A549 (cell line): ENCODE results near the gene PPME1. TPM values are rescaled to one million over a fixed set of nuclear protein-coding genes. Genes with fewer than 3 reads are reported as not detected.

Source experiments
- ATAC-seq, 2 experiments: fragments of 200-7000 bp in 1 of 2; fragments of >200 bp in 1 of 2; cut with Nextera tagmentation in 1 of 2; cut with Tn5 transposase in 1 of 2; 3 replicates each; pipeline versions ENCODE4 v1.8.0 to v1.9.1; 2018 to 2020; ENCODE audit warnings: mild to moderate bottlenecking in 1 of 2, moderate library complexity in 1 of 2
- CTCF ChIA-PET: fragments of 300-600 bp; sonication (Branson Sonifier 250); formaldehyde crosslinking; extraction: SDS; loops from one replicate; lab custom pipeline; 2021; ENCODE audit warnings: antibody characterized with exemption, inconsistent platforms; lab: Yijun Ruan, JAX
- POLR2A ChIA-PET: fragments of 350-600 bp; formaldehyde crosslinking; extraction: SDS; loops from one replicate; lab custom pipeline; 2021; ENCODE audit warnings: antibody characterized with exemption, inconsistent platforms; lab: Yijun Ruan, JAX
- DNase-seq, 2 experiments: peaks; one replicate each; pipeline versions ENCODE4 v3.0.0 to v3.0.0-alpha.2; 2011 to 2016; ENCODE audit warnings: low read depth in 1 of 2, low spot score in 1 of 2
- FAIRE-seq: peaks from 2 replicates; lab custom pipeline; 2011; peaks lifted over from hg19 to GRCh38; lab: Jason Lieb, UNC
- H3K27ac ChIP-seq, 2 experiments: fragments of >200 bp; sonication (Bioruptor Twin); formaldehyde crosslinking; 3 replicates each; pipeline ENCODE4 v1.5.1; 2016 to 2017
- H3K4me1 ChIP-seq: fragments of >200 bp; sonication (Bioruptor Twin); formaldehyde crosslinking; 3 replicates; pipeline ENCODE4 v1.6.1; 2016
- H3K4me2 ChIP-seq: fragments of >200 bp; sonication (Bioruptor Twin); formaldehyde crosslinking; 3 replicates; pipeline ENCODE4 v1.6.1; 2016
- H3K4me3 ChIP-seq: fragments of >200 bp; sonication (Bioruptor Twin); formaldehyde crosslinking; 3 replicates; pipeline ENCODE4 v1.5.1; 2016
- H3K9me3 ChIP-seq: fragments of >200 bp; sonication (Bioruptor Twin); formaldehyde crosslinking; 3 replicates; pipeline ENCODE4 v1.6.1; 2016
- CHD2 ChIP-seq: fragments of 150-350 bp; IDR thresholded peaks from 2 replicates; pipeline ENCODE4 v1.6.1; 2014; ENCODE audit warnings: low read length; ENCODE audit not compliant: partially characterized antibody
- EHF ChIP-seq: fragments of 250-450 bp; sonication (Bioruptor Pico); IDR thresholded peaks from 2 replicates; pipeline ENCODE4 v1.5.0; 2020; ENCODE audit warnings: mild to moderate bottlenecking
- FOXS1 ChIP-seq: fragments of 250-450 bp; sonication (Bioruptor Pico); IDR thresholded peaks from 2 replicates; pipeline ENCODE4 v1.5.0; 2020; ENCODE audit warnings: mild to moderate bottlenecking, moderate library complexity
- GATA3 ChIP-seq: IDR thresholded peaks from 2 replicates; pipeline ENCODE4 v1.6.1; 2012; ENCODE audit warnings: borderline replicate concordance
- HOXB13 ChIP-seq: fragments of 250-450 bp; sonication (Bioruptor Pico); IDR thresholded peaks from 2 replicates; pipeline ENCODE4 v1.5.0; 2020; ENCODE audit warnings: low read depth, mild to moderate bottlenecking, moderate library complexity
- JUN ChIP-seq, 2 experiments: fragments of >200 bp; sonication (Bioruptor Twin); formaldehyde crosslinking; IDR thresholded peaks; 2 replicates in 1 of 2; 3 replicates in 1 of 2; pipeline ENCODE4 v1.6.1; 2016 to 2017
- MAFK ChIP-seq: fragments of 450-650 bp; IDR thresholded peaks from 2 replicates; pipeline ENCODE4 v1.6.1; 2014; ENCODE audit not compliant: partially characterized antibody
- NPAS2 ChIP-seq: fragments of 250-450 bp; sonication (Bioruptor Pico); IDR thresholded peaks from 2 replicates; pipeline ENCODE4 v1.8.0; 2022; ENCODE audit warnings: mild to moderate bottlenecking, moderate library complexity, borderline replicate concordance
- NR3C1 ChIP-seq: fragments of >200 bp; sonication (Bioruptor Twin); formaldehyde crosslinking; IDR thresholded peaks from 3 replicates; pipeline ENCODE4 v1.6.1; 2017
- RAD21 ChIP-seq, 2 experiments: fragments of >200 bp in 1 of 2; sonication (Bioruptor Twin) in 1 of 2; formaldehyde crosslinking in 1 of 2; IDR thresholded peaks in 1 of 2; conservative IDR thresholded peaks in 1 of 2; 2 replicates in 1 of 2; 3 replicates in 1 of 2; pipeline ENCODE4 v1.6.1; 2012 to 2018; ENCODE audit warnings: inconsistent platforms in 1 of 2
- RCOR1 ChIP-seq: fragments of 150-350 bp; IDR thresholded peaks from 2 replicates; pipeline ENCODE4 v1.6.1; 2014; ENCODE audit warnings: antibody characterized with exemption, low read length, low read depth
- RFX5 ChIP-seq: fragments of 450-650 bp; IDR thresholded peaks from 2 replicates; pipeline ENCODE4 v1.7.1; 2014; ENCODE audit warnings: antibody characterized with exemption, mild to moderate bottlenecking, moderate library complexity
- SMC3 ChIP-seq: fragments of >200 bp; sonication (Bioruptor Twin); formaldehyde crosslinking; IDR thresholded peaks from 3 replicates; pipeline ENCODE4 v1.6.1; 2018; ENCODE audit warnings: inconsistent platforms
- TFCP2L1 ChIP-seq: fragments of 250-450 bp; sonication (Bioruptor Pico); IDR thresholded peaks from 2 replicates; pipeline ENCODE4 v1.5.0; 2021; ENCODE audit warnings: mild to moderate bottlenecking
- WGBS: methylation state at CpG from one replicate; pipeline ENCODE4 v1.1.6; 2017; ENCODE audit errors: missing lambda C conversion rate; 5-methylcytosine and 5-hydroxymethylcytosine counted together
- polyA plus RNA-seq, 4 experiments: library from polyadenylated mRNA; depleted of rRNA in 3 of 4; stranded (reverse); fragments of >200 nt; fragmentation: RNase III in 1 of 4; extraction: RNeasy Plus Mini Kit Qiagen cat#74134 plus additional on column Dnase treatment in 1 of 4; gene quantifications; 2 replicates in 3 of 4; 3 replicates in 1 of 4; pipeline ENCODE4 v1.2.3, GENCODE V29; 2011 to 2017
- TF ChIP-seq, protein P1 (sequence below): fragments of >200 bp; sonication (Bioruptor Twin); formaldehyde crosslinking; IDR thresholded peaks from 3 replicates; pipeline ENCODE4 v1.5.1; 2016

Gene PPME1
- polyA plus RNA-seq, 2 of the 4 experiments (the other 2 are of a cell fraction): 82.6 to 89.8 TPM

DNA sequence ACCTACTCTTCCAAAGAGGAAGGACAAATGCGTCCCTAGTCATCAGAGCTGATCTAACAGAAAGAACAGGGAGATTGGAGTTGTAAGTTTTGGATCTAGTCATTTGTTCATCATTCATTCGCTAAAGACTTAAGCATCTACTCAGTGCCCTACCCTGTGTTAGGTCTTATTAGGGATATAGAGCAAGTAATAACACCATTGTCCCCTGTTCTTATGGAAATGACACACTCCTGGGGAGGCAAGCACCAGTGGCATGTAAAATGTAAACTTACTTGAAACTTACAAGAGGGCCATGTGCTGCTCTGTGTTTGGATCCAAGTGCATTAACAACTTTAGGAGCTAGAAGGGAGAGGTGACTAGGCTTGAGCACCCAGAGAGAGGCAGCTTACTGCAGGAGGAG is 78.4 kb downstream of the PPME1 start:
- no peak overlapping the region for H3K27ac ChIP-seq

GRCh38 chr11:74253361-74253760 is 82.3 kb downstream of the PPME1 start:
- 93% methylated on average over 8 of the region's 8 CpGs for WGBS

More for the DNA sequence above, 78.4 kb downstream of the PPME1 start:
- Histone ChIP-seq H3K4me1 (no peaks in the 10 kb centered on the region), H3K4me3 (no peak overlapping the region), H3K9me3 (no peaks in the 10 kb centered on the region), H3K4me2 (no peak overlapping the region)
- FAIRE-seq: no peak
- no peak for DNase-seq
- WGBS: 93% methylated on average over 2 of the region's 2 CpGs
- TF ChIP-seq GATA3 (no peak), NPAS2 (CRISPR knock-in tag) (no peak), RCOR1 (no peak)
- CTCF ChIA-PET: interaction anchor here (15.6 kb wide), 1 partner anchor 196 kb away, joined by 331 read pairs; no protein-coding TSS in a partner anchor
- POLR2A ChIA-PET: no interaction called here
- ATAC-seq: no peak

GRCh38 chr11:74255741-74256375 is 84.8 kb downstream of the PPME1 start:
- H3K9me3 ChIP-seq: no peaks in the 10 kb centered on the region
- H3K27ac ChIP-seq: peak overlapping the region; percentile 69 to 83
- H3K4me2 ChIP-seq: no peak overlapping the region
- ATAC-seq (peak; percentile 60 to 66; a peak in 4 of 6 replicates), FAIRE-seq (peak; percentile 51), DNase-seq (peak; percentile 73 to 74)
- WGBS: 39% methylated on average over 5 of the region's 5 CpGs
- POLR2A ChIA-PET: interaction anchor here (1.0 to 1.8 kb wide), 4 partner anchors 142 to 238 kb away, joined by 3 to 6 read pairs (median 4); partner anchors contain the start of gene PGM2L1
- TF ChIP-seq RFX5: no peak
- peak; percentile 97 for TF ChIP-seq RAD21 (conservative IDR thresholded peaks at IDR 0.05 in 1 of 2, IDR thresholded peaks at IDR 0.05 in 1 of 2)
- peak; percentile 97 for TF ChIP-seq SMC3
- 0 out of 2 replicates have a peak, but pooled peaks have one; percentile 16 for TF ChIP-seq TFCP2L1 (CRISPR knock-in tag)
- no peak for TF ChIP-seq HOXB13
- 0 out of 5 replicates have a peak, but pooled peaks of 1 of the 2 experiments have one; percentile 16 for TF ChIP-seq JUN (IDR thresholded peaks at IDR 0.05)
- TF ChIP-seq, protein P1, sequence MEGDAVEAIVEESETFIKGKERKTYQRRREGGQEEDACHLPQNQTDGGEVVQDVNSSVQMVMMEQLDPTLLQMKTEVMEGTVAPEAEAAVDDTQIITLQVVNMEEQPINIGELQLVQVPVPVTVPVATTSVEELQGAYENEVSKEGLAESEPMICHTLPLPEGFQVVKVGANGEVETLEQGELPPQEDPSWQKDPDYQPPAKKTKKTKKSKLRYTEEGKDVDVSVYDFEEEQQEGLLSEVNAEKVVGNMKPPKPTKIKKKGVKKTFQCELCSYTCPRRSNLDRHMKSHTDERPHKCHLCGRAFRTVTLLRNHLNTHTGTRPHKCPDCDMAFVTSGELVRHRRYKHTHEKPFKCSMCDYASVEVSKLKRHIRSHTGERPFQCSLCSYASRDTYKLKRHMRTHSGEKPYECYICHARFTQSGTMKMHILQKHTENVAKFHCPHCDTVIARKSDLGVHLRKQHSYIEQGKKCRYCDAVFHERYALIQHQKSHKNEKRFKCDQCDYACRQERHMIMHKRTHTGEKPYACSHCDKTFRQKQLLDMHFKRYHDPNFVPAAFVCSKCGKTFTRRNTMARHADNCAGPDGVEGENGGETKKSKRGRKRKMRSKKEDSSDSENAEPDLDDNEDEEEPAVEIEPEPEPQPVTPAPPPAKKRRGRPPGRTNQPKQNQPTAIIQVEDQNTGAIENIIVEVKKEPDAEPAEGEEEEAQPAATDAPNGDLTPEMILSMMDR: peak; percentile 96
- TF ChIP-seq EHF (CRISPR knock-in tag): no peak
- H3K4me3 ChIP-seq: no peak overlapping the region
- CTCF ChIA-PET: interaction anchor here (0.6 to 15.6 kb wide), 66 partner anchors 9 to 470 kb away, joined by 3 to 331 read pairs (median 5); partner anchors contain the start of genes C2CD3, MRPL48, PGM2L1 and PPME1
- peaks cover 53% of the 10 kb centered on the region for H3K4me1 ChIP-seq

More at GRCh38 chr11:74253361-74253760, 82.3 kb downstream of the PPME1 start:
- no peak for FAIRE-seq
- no peak for ATAC-seq
- Histone ChIP-seq H3K4me3 (no peak overlapping the region), H3K27ac (peak overlapping the region in 1 of 2 experiments; percentile 83; a peak in 1 of 6 replicates), H3K4me2 (no peak overlapping the region), H3K4me1 (peaks cover 33% of the 10 kb centered on the region), H3K9me3 (no peaks in the 10 kb centered on the region)
- ChIA-PET CTCF (interaction anchor here (0.9 to 15.6 kb wide), 5 partner anchors 23 to 318 kb away, joined by 3 to 331 read pairs (median 6); no protein-coding TSS in a partner anchor), POLR2A (no interaction called here)
- DNase-seq: no peak
- TF ChIP-seq NR3C1 (no peak), CHD2 (no peak)
- TF ChIP-seq, all 56 proteins: peak for 0

GRCh38 chr11:74256378-74257133 is 85.5 kb downstream of the PPME1 start:
- no peak; a peak in 1 of 6 replicates for ATAC-seq
- POLR2A ChIA-PET: interaction anchor here (1.0 to 1.8 kb wide), 4 partner anchors 141 to 237 kb away, joined by 3 to 6 read pairs (median 4); partner anchors contain the start of gene PGM2L1
- Histone ChIP-seq H3K9me3 (no peaks in the 10 kb centered on the region), H3K27ac (peak overlapping the region; percentile 69 to 83)
- TF ChIP-seq MAFK (peak; percentile 89), FOXS1 (CRISPR knock-in tag) (no peak)
- TF ChIP-seq, all 56 proteins: peak for 1
- Histone ChIP-seq H3K4me1 (peaks cover 53% of the 10 kb centered on the region), H3K4me3 (no peak overlapping the region), H3K4me2 (peak overlapping the region; percentile 30; the same call in 2 of the 3 replicates)
- CTCF ChIA-PET: interaction anchor here (0.6 to 15.6 kb wide), 57 partner anchors 9 to 469 kb away, joined by 3 to 331 read pairs (median 5); partner anchors contain the start of genes C2CD3, MRPL48, PGM2L1 and PPME1
- no peak for FAIRE-seq
- 63% methylated on average over 5 of the region's 5 CpGs for WGBS
- DNase-seq: no peak
